IPS-18a (cell line): ENCODE results near the gene PIEZO1.

Experiments
- H3K27ac ChIP-seq: one replicate; pipeline ENCODE4 v1.5.1; 2013; ENCODE audit warnings: low read length
- H3K27me3 ChIP-seq: one replicate; pipeline ENCODE4 v1.6.1; 2013; ENCODE audit warnings: mild to moderate bottlenecking, low read length; ENCODE audit not compliant: control insufficient read depth, insufficient read depth
- H3K36me3 ChIP-seq: one replicate; pipeline ENCODE4 v1.6.1; 2013; ENCODE audit warnings: low read depth, low read length; ENCODE audit not compliant: control insufficient read depth
- H3K4me1 ChIP-seq: one replicate; pipeline ENCODE4 v1.6.1; 2013; ENCODE audit warnings: low read depth, low read length; ENCODE audit not compliant: control insufficient read depth
- H3K4me3 ChIP-seq: one replicate; pipeline ENCODE4 v1.5.1; 2013; ENCODE audit warnings: low read length
- H3K9ac ChIP-seq: one replicate; pipeline ENCODE4 v1.6.1; 2013; ENCODE audit warnings: mild to moderate bottlenecking, low read length, moderate library complexity
- H3K9me3 ChIP-seq: one replicate; pipeline ENCODE4 v1.6.1; 2013; ENCODE audit warnings: low read depth, low read length; ENCODE audit not compliant: control insufficient read depth

The PIEZO1 gene

GRCh38 chr16:88721236-88721635 is 63.8 kb downstream of the PIEZO1 start:
- no peak overlapping the region for H3K4me3 ChIP-seq
- no peaks in the 10 kb centered on the region for H3K9me3 ChIP-seq
- no peak overlapping the region for H3K9ac ChIP-seq
- H3K27ac ChIP-seq, result no peak overlapping the region
- no peaks in the 10 kb centered on the region for H3K27me3 ChIP-seq
- H3K36me3 ChIP-seq, result peaks cover 10% of the 10 kb centered on the region
- no peaks in the 10 kb centered on the region for H3K4me1 ChIP-seq

GRCh38 chr16:88720396-88720970 is 64.5 kb downstream of the PIEZO1 start:
- no peaks in the 10 kb centered on the region for H3K9me3 ChIP-seq
- peaks cover 16% of the 10 kb centered on the region for H3K36me3 ChIP-seq
- H3K4me3 ChIP-seq, result no peak overlapping the region
- H3K4me1 ChIP-seq, result no peaks in the 10 kb centered on the region
- no peak overlapping the region for H3K9ac ChIP-seq
- H3K27me3 ChIP-seq, result no peaks in the 10 kb centered on the region
- H3K27ac ChIP-seq, result no peak overlapping the region

DNA sequence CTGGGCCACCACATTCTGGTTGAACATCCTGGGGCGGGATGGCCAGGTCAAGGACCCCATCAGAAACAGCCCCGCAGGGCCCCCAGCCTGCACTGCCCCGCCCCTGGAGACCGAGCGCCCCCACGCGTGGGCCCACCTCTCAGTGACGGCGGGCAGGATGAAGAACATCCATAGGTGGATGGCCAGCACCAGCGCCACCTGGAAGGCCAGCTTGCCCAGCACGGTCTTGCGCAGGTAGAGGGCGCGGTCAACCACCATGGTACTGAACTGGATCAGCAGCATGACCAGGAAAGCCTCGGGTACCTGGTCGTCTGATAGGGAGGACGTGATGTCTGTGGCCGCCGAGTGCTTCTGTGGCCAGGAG is 65.1 kb downstream of the PIEZO1 start:
- Histone ChIP-seq H3K36me3 (peaks cover 17% of the 10 kb centered on the region), H3K27me3 (no peaks in the 10 kb centered on the region), H3K9me3 (no peaks in the 10 kb centered on the region), H3K4me3 (no peak overlapping the region), H3K27ac (no peak overlapping the region), H3K4me1 (no peaks in the 10 kb centered on the region), H3K9ac (no peak overlapping the region)

DNA sequence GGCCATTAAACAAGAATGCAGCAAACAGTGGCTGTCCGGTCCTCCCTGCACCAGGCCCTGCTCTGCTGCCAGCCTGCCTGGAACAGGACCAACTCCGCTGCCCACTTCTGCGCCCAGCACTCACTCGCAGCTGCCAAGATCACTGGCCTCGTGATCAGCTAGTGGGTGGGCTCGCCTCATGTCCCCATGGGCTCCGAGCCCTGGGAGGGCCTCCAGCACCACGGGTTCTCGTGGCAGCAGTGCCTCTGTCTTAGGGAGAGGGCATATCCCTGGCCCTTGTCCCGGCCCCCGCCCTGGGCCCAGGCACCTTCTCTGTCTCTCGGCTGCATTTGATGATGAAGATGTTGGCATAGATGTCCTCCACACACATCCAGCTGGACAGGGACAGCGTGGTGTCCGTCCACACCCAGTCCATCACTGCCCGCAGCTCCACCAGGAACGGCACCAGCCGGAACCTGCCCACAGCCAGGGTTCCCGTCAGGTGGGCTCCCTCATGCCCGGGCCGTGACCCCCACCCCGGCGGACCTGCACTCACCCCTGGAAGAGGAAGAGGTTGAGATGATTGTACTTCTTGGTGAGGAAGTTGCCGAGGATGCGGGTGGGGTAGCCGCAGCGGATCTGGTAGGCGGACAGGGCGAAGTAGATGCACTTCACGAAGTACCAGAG is 65.6 kb downstream of the PIEZO1 start:
- no peaks in the 10 kb centered on the region for H3K27me3 ChIP-seq
- H3K36me3 ChIP-seq, result peaks cover 17% of the 10 kb centered on the region
- H3K4me3 ChIP-seq, result no peak overlapping the region

GRCh38 chr16:88718178-88718577 is 66.8 kb downstream of the PIEZO1 start:
- Histone ChIP-seq H3K4me1 (no peaks in the 10 kb centered on the region), H3K9ac (no peak overlapping the region), H3K9me3 (no peaks in the 10 kb centered on the region), H3K27me3 (no peaks in the 10 kb centered on the region), H3K27ac (no peak overlapping the region), H3K4me3 (no peak overlapping the region), H3K36me3 (peaks cover 27% of the 10 kb centered on the region)

More for the DNA sequence above, 65.6 kb downstream of the PIEZO1 start:
- H3K4me1 ChIP-seq, result no peaks in the 10 kb centered on the region
- H3K27ac ChIP-seq, result no peak overlapping the region
- no peak overlapping the region for H3K9ac ChIP-seq
- no peaks in the 10 kb centered on the region for H3K9me3 ChIP-seq

DNA sequence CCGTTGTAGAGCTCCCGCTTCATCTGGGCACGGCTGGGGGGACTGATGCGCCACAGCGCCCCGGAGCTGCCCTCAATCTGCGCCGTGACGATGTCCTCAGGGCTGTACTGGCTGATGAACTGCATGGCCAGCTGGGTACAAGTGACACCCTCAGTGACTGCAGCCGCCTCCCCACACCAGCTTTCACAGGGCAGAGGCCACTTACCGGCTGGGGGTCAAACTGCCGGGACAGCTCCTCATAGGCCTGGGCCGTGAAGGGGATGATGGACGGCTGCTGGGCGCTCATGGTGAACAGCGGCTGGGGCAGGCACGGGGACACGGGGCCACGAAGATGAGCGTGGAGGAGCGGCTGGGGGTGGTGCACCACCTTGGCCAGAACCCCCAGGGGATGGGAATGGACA is 68.4 kb downstream of the PIEZO1 start:
- H3K4me3 ChIP-seq, result no peak overlapping the region
- H3K36me3 ChIP-seq, result peaks cover 27% of the 10 kb centered on the region
- no peaks in the 10 kb centered on the region for H3K9me3 ChIP-seq
- no peaks in the 10 kb centered on the region for H3K4me1 ChIP-seq
- no peak overlapping the region for H3K9ac ChIP-seq
- no peaks in the 10 kb centered on the region for H3K27me3 ChIP-seq
- H3K27ac ChIP-seq, result no peak overlapping the region

- Histone ChIP-seq H3K36me3 (peaks cover 27% of the 10 kb centered on the region), H3K4me1 (no peaks in the 10 kb centered on the region)
Observed at GRCh38 chr16:88716201-88716600, 68.8 kb downstream of the PIEZO1 start.

DNA sequence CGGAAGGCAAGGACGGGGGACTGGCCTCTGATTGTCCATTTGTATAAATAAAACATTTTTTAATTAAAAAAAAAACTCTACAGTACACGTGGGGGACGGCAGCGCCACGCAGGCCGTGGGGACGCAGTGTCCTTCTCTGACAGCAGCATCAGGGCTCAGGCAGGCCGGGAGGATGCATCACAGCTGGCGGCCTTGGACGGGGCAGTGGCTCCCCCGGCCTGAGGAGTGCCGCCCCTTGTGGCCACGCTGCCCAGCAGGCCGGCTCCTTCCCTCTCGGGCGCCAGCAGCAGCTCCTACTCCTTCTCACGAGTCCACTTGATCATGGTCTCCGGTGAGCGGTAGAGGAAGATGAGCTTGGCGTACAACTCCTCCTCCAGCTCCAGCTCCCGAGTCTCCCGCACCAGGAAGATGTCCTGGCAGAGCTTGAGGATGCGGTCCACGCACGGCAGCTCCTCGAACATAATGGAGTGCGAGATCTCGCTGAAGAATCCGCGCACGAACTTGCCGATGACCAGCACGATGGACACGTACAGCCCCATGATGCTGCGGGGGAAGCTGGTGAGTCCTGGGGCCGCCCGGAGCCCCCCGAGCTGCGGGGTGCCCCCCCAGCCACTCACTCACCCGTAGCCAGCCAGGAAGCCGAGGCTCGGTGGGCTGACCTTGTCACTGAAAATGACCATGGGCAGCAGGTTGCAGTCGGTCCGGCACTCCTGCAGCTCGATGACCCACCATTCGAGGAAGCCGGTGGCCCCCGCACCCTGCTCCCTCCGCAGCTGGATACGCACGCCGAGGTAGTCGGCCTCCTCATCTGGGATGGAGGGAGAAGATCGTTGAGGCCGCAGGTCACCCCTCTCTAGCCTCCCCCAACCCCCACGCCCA is 69.5 kb downstream of the PIEZO1 start:
- no peak overlapping the region for H3K27ac ChIP-seq
- no peaks in the 10 kb centered on the region for H3K4me1 ChIP-seq
- no peak overlapping the region for H3K4me3 ChIP-seq
- H3K9me3 ChIP-seq, result no peaks in the 10 kb centered on the region
- H3K9ac ChIP-seq, result no peak overlapping the region
- H3K36me3 ChIP-seq, result peaks cover 27% of the 10 kb centered on the region
- H3K27me3 ChIP-seq, result no peaks in the 10 kb centered on the region

More at GRCh38 chr16:88716201-88716600, 68.8 kb downstream of the PIEZO1 start:
- H3K27ac ChIP-seq, result no peak overlapping the region
- H3K4me3 ChIP-seq, result no peak overlapping the region
- no peaks in the 10 kb centered on the region for H3K9me3 ChIP-seq
- no peak overlapping the region for H3K9ac ChIP-seq
- no peaks in the 10 kb centered on the region for H3K27me3 ChIP-seq

DNA sequence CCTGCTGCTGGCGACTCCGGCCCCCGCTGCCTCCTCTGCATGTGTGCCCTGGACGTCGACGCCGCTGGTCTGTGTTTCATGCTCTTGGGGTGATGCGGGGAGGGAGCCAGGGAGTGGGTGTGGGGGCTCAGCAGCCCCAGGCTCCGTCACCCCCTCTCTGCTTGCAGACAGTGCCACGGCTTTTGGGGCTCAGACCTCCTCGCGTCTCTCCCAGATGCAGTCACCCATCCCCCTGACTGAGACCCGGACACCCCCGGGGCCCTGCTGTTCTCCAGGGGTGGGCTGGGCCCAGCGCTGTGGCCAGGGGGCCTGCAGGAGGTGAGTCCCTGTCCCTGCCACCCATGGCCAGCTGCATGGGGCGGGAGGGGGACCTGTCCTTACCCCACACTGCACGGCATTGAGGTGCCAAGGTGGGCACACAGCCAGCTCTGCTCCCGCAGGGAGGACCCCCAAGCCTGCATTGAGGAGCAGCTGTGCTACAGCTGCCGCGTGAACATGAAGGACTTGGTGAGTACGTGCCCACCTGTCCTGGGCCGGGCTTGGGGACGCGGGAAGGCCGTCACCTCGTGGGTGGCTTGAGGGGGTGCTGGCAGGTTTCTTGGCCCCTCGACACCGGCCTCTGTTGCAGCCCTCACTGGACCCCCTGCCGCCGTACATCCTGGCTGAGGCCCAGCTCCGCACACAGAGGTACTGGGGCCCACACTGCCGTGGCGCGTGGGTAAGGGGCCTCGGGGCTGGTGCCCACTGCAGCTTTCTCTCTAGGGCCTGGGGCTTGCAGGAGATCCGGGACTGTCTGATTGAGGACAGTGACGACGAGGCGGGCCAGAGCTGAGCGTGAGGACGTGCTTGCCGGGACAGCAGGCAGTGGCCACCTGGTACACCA is 70.4 kb downstream of the PIEZO1 start:
- Histone ChIP-seq H3K36me3 (peaks cover 27% of the 10 kb centered on the region), H3K4me3 (no peak overlapping the region), H3K9me3 (no peaks in the 10 kb centered on the region), H3K4me1 (no peaks in the 10 kb centered on the region), H3K27ac (no peak overlapping the region), H3K9ac (no peak overlapping the region), H3K27me3 (no peaks in the 10 kb centered on the region)

- Histone ChIP-seq H3K27me3 (no peaks in the 10 kb centered on the region), H3K27ac (no peak overlapping the region), H3K36me3 (peaks cover 23% of the 10 kb centered on the region), H3K9ac (no peak overlapping the region), H3K4me1 (no peaks in the 10 kb centered on the region), H3K9me3 (no peaks in the 10 kb centered on the region), H3K4me3 (no peak overlapping the region)
Observed at GRCh38 chr16:88713568-88714419, 71.2 kb downstream of the PIEZO1 start.
